NT2/D1 (cell line): ENCODE measurements around the gene FAXDC2.

Experiments used
- SUZ12 ChIP-seq: IDR thresholded peaks from 2 replicates; pipeline ENCODE4 v1.6.1; 2011; ENCODE audit not compliant: insufficient read length, insufficient read depth; ENCODE audit errors: extremely low read depth
- YY1 ChIP-seq: IDR thresholded peaks from 2 replicates; pipeline ENCODE4 v1.6.1; 2011; ENCODE audit not compliant: insufficient read length, insufficient read depth
- ZNF274 ChIP-seq: IDR thresholded peaks from 2 replicates; pipeline ENCODE4 v1.6.1; 2011; ENCODE audit warnings: mild to moderate bottlenecking, low read depth, low read length

GRCh38 chr5:154837009-154837901, 13.1 kb downstream of the FAXDC2 start:
- TF ChIP-seq SUZ12 (no peak), ZNF274 (no peak), YY1 (no peak)
